ENCODE data around the gene MEAF6. TPM values are rescaled to one million over a fixed set of nuclear protein-coding genes. Genes with fewer than 3 reads are reported as not detected.

The MEAF6 gene
- total and polyA plus RNA-seq, 2 of the 8 experiments (the other 6 are each of a cell fraction or from before 2014, with no cell fraction given), result 23.0 to 38.8 TPM

GRCh38 chr1:37513795-37514349 lies 694 bp downstream of the MEAF6 start (continued):
- TF ChIP-seq HDAC2 (IDR thresholded peaks at IDR 0.05; ENCODE audit: borderline replicate concordance in 1 of 2, low read depth in 2 of 2, low read length in 2 of 2) (0 out of 4 replicates have a peak, but pooled peaks have one; percentile 26 to 57), JUN (IDR thresholded peaks at IDR 0.05; ENCODE audit: low read depth, low read length) (no peak), YY1 (IDR thresholded peaks at IDR 0.05; ENCODE audit: low read depth, low read length) (no peak), SIN3A (conservative IDR thresholded peaks at IDR 0.05 in 1 of 2, IDR thresholded peaks at IDR 0.05 in 1 of 2; ENCODE audit: low read depth in 1 of 2, low read length in 2 of 2) (peak; percentile 71 to 72; a peak in 1 of 4 replicates), POU5F1 (IDR thresholded peaks at IDR 0.05; ENCODE audit: low read depth, low read length) (no peak), RBBP5 (IDR thresholded peaks at IDR 0.05; ENCODE audit: borderline replicate concordance, low read depth, low read length) (no peak), BCL11A (IDR thresholded peaks at IDR 0.05; ENCODE audit: low read depth in 2 of 2, low read length in 2 of 2) (no peak), SP2 (IDR thresholded peaks at IDR 0.05; ENCODE audit: low read length) (no peak), POLR2AphosphoS5 (IDR thresholded peaks at IDR 0.05; ENCODE audit: low read depth, low read length) (no peak), BACH1 (IDR thresholded peaks at IDR 0.05; ENCODE audit: low read length) (no peak), POLR2A (IDR thresholded peaks at IDR 0.05; ENCODE audit: control extremely low read depth in 1 of 2, low read depth in 2 of 2, low read length in 2 of 2) (no peak), KDM4A (IDR thresholded peaks at IDR 0.05; ENCODE audit: low read depth, low read length, severe bottlenecking) (no peak), EP300 (IDR thresholded peaks at IDR 0.05; ENCODE audit: borderline replicate concordance in 1 of 2, low read depth in 2 of 2, low read length in 2 of 2) (no peak), TAF1 (IDR thresholded peaks at IDR 0.05; ENCODE audit: low read depth, low read length) (no peak), ATF2 (IDR thresholded peaks at IDR 0.05; ENCODE audit: low read length) (no peak), JUND (IDR thresholded peaks at IDR 0.05; ENCODE audit: low read length) (no peak), SIX5 (IDR thresholded peaks at IDR 0.05; ENCODE audit: low read depth, low read length) (no peak), TEAD4 (IDR thresholded peaks at IDR 0.05; ENCODE audit: low read depth, low read length) (0 out of 2 replicates have a peak, but pooled peaks have one; percentile 11)
